Measurements from ENCODE around the gene ASH1L. TPM values are rescaled to one million over a fixed set of nuclear protein-coding genes. Genes with fewer than 3 reads are reported as not detected.
"Not testable (repeated sequence)": the region's sequence is repeated elsewhere in the genome, so short reads cannot be mapped to it uniquely, and the experiment has no call there.

The ASH1L gene
- total RNA-seq, 2 donors from 2014 or later: 42.5 to 71.1 TPM

GRCh38 chr1:155463865-155464650 is 98.5 kb downstream of the ASH1L start:
- no peak overlapping the region for H3K27ac Mint-ChIP-seq
- H3K36me3 Mint-ChIP-seq (ENCODE audit: low read depth): peaks cover 42% of the 10 kb centered on the region
- H3K27me3 Mint-ChIP-seq: no peaks in the 10 kb centered on the region
- peaks cover 12% of the 10 kb centered on the region for H3K4me1 Mint-ChIP-seq
- no peaks in the 10 kb centered on the region for H3K9me3 Mint-ChIP-seq
- no peak overlapping the region for H3K4me3 Mint-ChIP-seq
- ATAC-seq (replicated peaks): peak; percentile 67

- Mint-ChIP-seq H3K27ac (peak overlapping the region; percentile 20), H3K27me3 (no peaks in the 10 kb centered on the region), H3K36me3 (ENCODE audit: low read depth) (peaks cover 84% of the 10 kb centered on the region), H3K9me3 (no peaks in the 10 kb centered on the region), H3K4me3 (no peak overlapping the region), H3K4me1 (peaks cover 10% of the 10 kb centered on the region)
- no peak for ATAC-seq (replicated peaks)
Observed at GRCh38 chr1:155458111-155458510, 104.5 kb downstream of the ASH1L start.

GRCh38 chr1:155457266-155457665 is 105.3 kb downstream of the ASH1L start:
- Mint-ChIP-seq H3K36me3 (ENCODE audit: low read depth) (peaks cover 86% of the 10 kb centered on the region), H3K9me3 (no peaks in the 10 kb centered on the region), H3K27me3 (no peaks in the 10 kb centered on the region), H3K4me3 (no peak overlapping the region), H3K27ac (no peak overlapping the region), H3K4me1 (peaks cover 10% of the 10 kb centered on the region)
- ATAC-seq (replicated peaks): peak; percentile 5

- Mint-ChIP-seq H3K27ac (no peak overlapping the region), H3K4me1 (peaks cover 10% of the 10 kb centered on the region), H3K27me3 (no peaks in the 10 kb centered on the region), H3K4me3 (no peak overlapping the region), H3K36me3 (ENCODE audit: low read depth) (peaks cover 84% of the 10 kb centered on the region), H3K9me3 (no peaks in the 10 kb centered on the region)
- ATAC-seq (replicated peaks): no peak
Observed at GRCh38 chr1:155455588-155456195, 106.9 kb downstream of the ASH1L start.

- H3K4me1 Mint-ChIP-seq: peaks cover 10% of the 10 kb centered on the region
- no peak for ATAC-seq (replicated peaks)
- no peak overlapping the region for H3K27ac Mint-ChIP-seq
- H3K36me3 Mint-ChIP-seq (ENCODE audit: low read depth): peaks cover 91% of the 10 kb centered on the region
- H3K4me3 Mint-ChIP-seq: no peak overlapping the region
- H3K9me3 Mint-ChIP-seq: no peaks in the 10 kb centered on the region
- H3K27me3 Mint-ChIP-seq: no peaks in the 10 kb centered on the region
Observed at GRCh38 chr1:155454096-155454495, 108.5 kb downstream of the ASH1L start.

- Mint-ChIP-seq H3K4me1 (peaks cover 10% of the 10 kb centered on the region), H3K9me3 (no peaks in the 10 kb centered on the region), H3K27me3 (no peaks in the 10 kb centered on the region), H3K36me3 (ENCODE audit: low read depth) (peaks cover 92% of the 10 kb centered on the region), H3K27ac (no peak overlapping the region), H3K4me3 (no peak overlapping the region)
- ATAC-seq (replicated peaks): no peak
Observed at GRCh38 chr1:155453141-155453540, 109.5 kb downstream of the ASH1L start.

- H3K36me3 Mint-ChIP-seq (ENCODE audit: low read depth): peaks cover 81% of the 10 kb centered on the region
- ATAC-seq (replicated peaks): no peak
- no peak overlapping the region for H3K4me3 Mint-ChIP-seq
- no peaks in the 10 kb centered on the region for H3K27me3 Mint-ChIP-seq
- H3K4me1 Mint-ChIP-seq: peaks cover 2% of the 10 kb centered on the region
- H3K9me3 Mint-ChIP-seq: no peaks in the 10 kb centered on the region
- no peak overlapping the region for H3K27ac Mint-ChIP-seq
Observed at GRCh38 chr1:155451199-155451598, 111.4 kb downstream of the ASH1L start.

GRCh38 chr1:155442431-155442830 is 120.2 kb downstream of the ASH1L start:
- not testable (repeated sequence) for H3K4me1 Mint-ChIP-seq; H3K27me3 Mint-ChIP-seq; H3K4me3 Mint-ChIP-seq; H3K27ac Mint-ChIP-seq; H3K9me3 Mint-ChIP-seq; ATAC-seq (replicated peaks)
- H3K36me3 Mint-ChIP-seq (ENCODE audit: low read depth): peaks cover 44% of the 10 kb centered on the region

- Mint-ChIP-seq H3K27me3 (no peaks in the 10 kb centered on the region), H3K4me1 (peaks cover 5% of the 10 kb centered on the region), H3K36me3 (ENCODE audit: low read depth) (peaks cover 58% of the 10 kb centered on the region), H3K9me3 (no peaks in the 10 kb centered on the region), H3K27ac (no peak overlapping the region), H3K4me3 (no peak overlapping the region)
- no peak for ATAC-seq (replicated peaks)
Observed at GRCh38 chr1:155437405-155437804, 125.2 kb downstream of the ASH1L start.

- not testable (repeated sequence) for ATAC-seq (replicated peaks); H3K9me3 Mint-ChIP-seq; H3K27me3 Mint-ChIP-seq; H3K4me3 Mint-ChIP-seq; H3K4me1 Mint-ChIP-seq; H3K27ac Mint-ChIP-seq
- peaks cover 53% of the 10 kb centered on the region for H3K36me3 Mint-ChIP-seq (ENCODE audit: low read depth)
Observed at GRCh38 chr1:155433831-155434389, 128.7 kb downstream of the ASH1L start.

- not testable (repeated sequence) for H3K4me1 Mint-ChIP-seq; H3K9me3 Mint-ChIP-seq; ATAC-seq (replicated peaks); H3K4me3 Mint-ChIP-seq; H3K27me3 Mint-ChIP-seq; H3K27ac Mint-ChIP-seq
- peaks cover 47% of the 10 kb centered on the region for H3K36me3 Mint-ChIP-seq (ENCODE audit: low read depth)
Observed at GRCh38 chr1:155433128-155433830, 129.3 kb downstream of the ASH1L start.

- H3K4me1 Mint-ChIP-seq: no peaks in the 10 kb centered on the region
- no peaks in the 10 kb centered on the region for H3K27me3 Mint-ChIP-seq
- no peak for ATAC-seq (replicated peaks)
Observed at GRCh38 chr1:155424091-155424490, 138.5 kb downstream of the ASH1L start.

GRCh38 chr1:155420788-155421187 is 141.8 kb downstream of the ASH1L start:
- H3K36me3 Mint-ChIP-seq (ENCODE audit: low read depth): peaks cover 42% of the 10 kb centered on the region

More at GRCh38 chr1:155424091-155424490, 138.5 kb downstream of the ASH1L start:
- H3K9me3 Mint-ChIP-seq: no peaks in the 10 kb centered on the region
- no peak overlapping the region for H3K27ac Mint-ChIP-seq
- H3K4me3 Mint-ChIP-seq: no peak overlapping the region
- H3K36me3 Mint-ChIP-seq (ENCODE audit: low read depth): peaks cover 18% of the 10 kb centered on the region

GRCh38 chr1:155411840-155412239 is 150.8 kb downstream of the ASH1L start:
- peaks cover 72% of the 10 kb centered on the region for H3K36me3 Mint-ChIP-seq (ENCODE audit: low read depth)
- H3K4me3 Mint-ChIP-seq; H3K4me1 Mint-ChIP-seq; H3K27ac Mint-ChIP-seq; ATAC-seq (replicated peaks); H3K27me3 Mint-ChIP-seq; H3K9me3 Mint-ChIP-seq: not testable (repeated sequence)

More at GRCh38 chr1:155420788-155421187, 141.8 kb downstream of the ASH1L start:
- no peak for ATAC-seq (replicated peaks)
- H3K9me3 Mint-ChIP-seq: no peaks in the 10 kb centered on the region
- H3K27ac Mint-ChIP-seq: no peak overlapping the region
- no peaks in the 10 kb centered on the region for H3K27me3 Mint-ChIP-seq
- H3K4me3 Mint-ChIP-seq: no peak overlapping the region
- H3K4me1 Mint-ChIP-seq: peaks cover 4% of the 10 kb centered on the region
